MCF 10A (cell line): ENCODE measurements around the gene ZFYVE28. TPM values are rescaled to one million over a fixed set of nuclear protein-coding genes. Genes with fewer than 3 reads are reported as not detected.
A peak's percentile ranks its signal among the peaks of the same experiment; 100 is the strongest.

Source experiments
- BruUV-seq: library from RNA; stranded (reverse); fragments of 400-500 nt; replicated peaks from 2 replicates; lab custom pipeline; 2021; lab: Mats Ljungman, UMichigan
- CTCF ChIA-PET: fragments of 300-600 bp; sonication (Branson Sonifier 250); formaldehyde crosslinking; extraction: SDS; loops from one replicate; lab custom pipeline; 2021; ENCODE audit warnings: antibody characterized with exemption, inconsistent platforms; lab: Yijun Ruan, JAX
- POLR2A ChIA-PET: fragments of 300-600, 350-650 bp; sonication (Branson Sonifier 250); formaldehyde crosslinking; extraction: SDS; loops from one replicate; lab custom pipeline; 2020; ENCODE audit warnings: antibody characterized with exemption, inconsistent platforms; lab: Yijun Ruan, JAX
- DNase-seq: peaks from one replicate; pipeline ENCODE4 v3.0.0-alpha.2; 2018; ENCODE audit not compliant: unreplicated experiment
- H3K27ac Mint-ChIP-seq: one replicate; pipeline ENCODE4 v1.8.0; 2022; ENCODE audit warnings: mild to moderate bottlenecking, low read depth, mixed read lengths; ENCODE audit not compliant: unreplicated experiment
- H3K27me3 Mint-ChIP-seq: one replicate; pipeline ENCODE4 v1.8.0; 2022; ENCODE audit warnings: mixed read lengths; ENCODE audit not compliant: insufficient read depth, unreplicated experiment
- H3K36me3 Mint-ChIP-seq: one replicate; pipeline ENCODE4 v1.8.0; 2022; ENCODE audit warnings: mild to moderate bottlenecking, moderate library complexity, mixed read lengths; ENCODE audit not compliant: insufficient read depth, unreplicated experiment
- H3K4me1 Mint-ChIP-seq: one replicate; pipeline ENCODE4 v1.8.0; 2022; ENCODE audit warnings: mixed read lengths; ENCODE audit not compliant: insufficient read depth, unreplicated experiment
- H3K4me3 Mint-ChIP-seq: one replicate; pipeline ENCODE4 v1.8.0; 2022; ENCODE audit warnings: mild to moderate bottlenecking, moderate library complexity, mixed read lengths; ENCODE audit not compliant: unreplicated experiment
- H3K9me3 Mint-ChIP-seq: one replicate; pipeline ENCODE4 v1.8.0; 2022; ENCODE audit warnings: mixed read lengths; ENCODE audit not compliant: unreplicated experiment
- CTCF ChIP-seq: fragments of 200-600 bp; IDR thresholded peaks from one replicate; pipeline ENCODE4 v1.8.0; 2022; ENCODE audit warnings: antibody characterized with exemption, mild to moderate bottlenecking; ENCODE audit not compliant: unreplicated experiment
- intact Hi-C: fragments of 100-400 bp; cut with micrococcal nuclease; formaldehyde crosslinking; loops from 2 replicates; pipeline ENCODE4 v1.14.1; 2022
- total RNA-seq: library from RNA; stranded (reverse); gene quantifications from 2 replicates; pipeline ENCODE4 v1.2.3, GENCODE V29; 2022

ZFYVE28 gene
- total RNA-seq, 1 experiment from 2014 or later = 1.6 TPM

- H3K27ac Mint-ChIP-seq = peak overlapping the region; percentile 32
- H3K4me1 Mint-ChIP-seq = peaks cover 11% of the 10 kb centered on the region
- CTCF ChIA-PET = interaction anchor here (0.6 to 0.7 kb wide), 2 partner anchors 122 to 209 kb away, joined by 3 read pairs; no protein-coding TSS in a partner anchor
- no peak for DNase-seq
- peaks cover 17% of the 10 kb centered on the region for H3K36me3 Mint-ChIP-seq
- POLR2A ChIA-PET = interaction anchor here (2.3 kb wide), 1 partner anchor 16 kb away, joined by 7 read pairs; the partner anchor contains the start of genes HAUS3 and POLN
- intact Hi-C loops = no loop called here
- H3K27me3 Mint-ChIP-seq = no peaks in the 10 kb centered on the region
- H3K4me3 Mint-ChIP-seq = peak overlapping the region; percentile 56
- no peaks in the 10 kb centered on the region for H3K9me3 Mint-ChIP-seq
- no TSS peak for BruUV-seq
- TF ChIP-seq CTCF = no peak
Measured at GRCh38 chr4:2258091-2259035, 160.1 kb downstream of the ZFYVE28 start.

GRCh38 chr4:2257361-2258081 lies 160.9 kb downstream of the ZFYVE28 start:
- peak overlapping the region; percentile 56 for H3K4me3 Mint-ChIP-seq
- DNase-seq = no peak
- ChIA-PET CTCF (interaction anchor here (0.7 kb wide), 1 partner anchor 210 kb away, joined by 3 read pairs; no protein-coding TSS in a partner anchor), POLR2A (interaction anchor here (2.3 kb wide), 1 partner anchor 15 kb away, joined by 7 read pairs; the partner anchor contains the start of genes HAUS3 and POLN)
- no peaks in the 10 kb centered on the region for H3K27me3 Mint-ChIP-seq
- no TSS peak for BruUV-seq
- TF ChIP-seq CTCF = no peak
- no peaks in the 10 kb centered on the region for H3K9me3 Mint-ChIP-seq
- intact Hi-C loops = no loop called here
- peaks cover 11% of the 10 kb centered on the region for H3K4me1 Mint-ChIP-seq
- H3K27ac Mint-ChIP-seq = peak overlapping the region; percentile 32
- H3K36me3 Mint-ChIP-seq = peaks cover 24% of the 10 kb centered on the region

GRCh38 chr4:2256781-2257191 lies 161.7 kb downstream of the ZFYVE28 start:
- Mint-ChIP-seq H3K36me3 (peaks cover 32% of the 10 kb centered on the region), H3K27me3 (no peaks in the 10 kb centered on the region), H3K9me3 (no peaks in the 10 kb centered on the region), H3K27ac (peak overlapping the region; percentile 32), H3K4me1 (peaks cover 11% of the 10 kb centered on the region), H3K4me3 (peak overlapping the region; percentile 56)
- POLR2A ChIA-PET = no interaction called here
- no TSS peak for BruUV-seq
- CTCF ChIA-PET = interaction anchor here (0.6 kb wide), 1 partner anchor 354 kb away, joined by 3 read pairs; no protein-coding TSS in a partner anchor
- no peak for TF ChIP-seq CTCF
- intact Hi-C loops = no loop called here
- DNase-seq = peak; percentile 64
